GM23248 (cell line): ENCODE results near the gene SLF1.

Experiments
- EZH2 ChIP-seq: fragments of 200-600 bp; sonication (generic); IDR thresholded peaks from 2 replicates; pipeline ENCODE4 v1.6.1; 2018; ENCODE audit warnings: antibody characterized with exemption, mild to moderate bottlenecking; ENCODE audit not compliant: insufficient read depth, poor library complexity, severe bottlenecking
- EZH2phosphoT487 ChIP-seq: fragments of 200-600 bp; sonication (generic); IDR thresholded peaks from 2 replicates; pipeline ENCODE4 v1.6.1; 2018; ENCODE audit warnings: antibody characterized with exemption, moderate library complexity, mild to moderate bottlenecking, low read depth; ENCODE audit not compliant: insufficient read depth

- TF ChIP-seq EZH2phosphoT487 (no peak), EZH2 (no peak)
These were observed 90.8 kb downstream of the SLF1 start for GRCh38 chr5:94709277-94709676.
